GM18502 (cell line): Measurements from ENCODE around the gene ADARB2.
"Not testable (repeated sequence)": the region's sequence is repeated elsewhere in the genome, so short reads cannot be mapped to it uniquely, and the experiment has no call there.

Experiments used
- ATAC-seq: cut with Tn5 transposase; IDR thresholded peaks from one replicate; pipeline ENCODE4 v1.9.1; 2021; ENCODE audit warnings: mild to moderate bottlenecking; ENCODE audit not compliant: unreplicated experiment, poor library complexity

Gene ADARB2

DNA sequence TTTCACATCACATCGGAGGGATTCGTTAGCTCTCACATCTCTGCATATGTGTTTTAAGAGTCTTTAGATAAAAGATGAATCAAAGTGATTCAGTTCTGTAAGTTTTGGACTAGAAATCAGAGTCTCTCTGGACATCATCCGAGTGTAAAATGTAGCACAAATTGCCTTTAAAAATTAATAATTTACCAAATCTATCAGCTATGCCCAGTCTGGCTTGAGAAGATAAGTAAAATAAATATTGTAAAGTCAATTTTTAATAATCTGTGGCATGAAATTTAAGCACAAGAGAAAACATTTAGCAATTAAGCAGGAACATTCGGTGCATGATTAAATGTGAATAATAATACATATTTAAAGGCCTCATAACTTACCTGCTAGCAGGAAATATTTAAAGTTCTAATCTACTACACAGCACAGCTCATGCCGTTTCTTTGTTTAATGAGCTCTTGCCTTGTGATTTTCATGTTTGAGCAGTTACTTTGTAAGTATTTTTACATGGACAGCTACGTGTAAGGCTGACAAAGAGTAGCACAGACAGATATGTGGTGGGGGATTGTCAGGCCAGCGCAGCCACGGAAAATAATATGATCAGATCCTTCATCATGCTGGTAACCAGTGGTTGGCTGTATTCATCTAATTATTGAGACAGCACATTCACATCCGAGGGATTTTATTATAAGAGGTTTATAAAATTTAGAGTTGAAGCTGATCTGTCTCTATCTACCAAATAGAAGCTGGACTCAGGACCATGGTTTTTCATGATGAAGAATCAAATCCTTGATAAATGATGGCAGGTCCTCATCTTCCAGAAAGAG lies 317.3 kb downstream of the ADARB2 start:
- no peak for ATAC-seq

DNA sequence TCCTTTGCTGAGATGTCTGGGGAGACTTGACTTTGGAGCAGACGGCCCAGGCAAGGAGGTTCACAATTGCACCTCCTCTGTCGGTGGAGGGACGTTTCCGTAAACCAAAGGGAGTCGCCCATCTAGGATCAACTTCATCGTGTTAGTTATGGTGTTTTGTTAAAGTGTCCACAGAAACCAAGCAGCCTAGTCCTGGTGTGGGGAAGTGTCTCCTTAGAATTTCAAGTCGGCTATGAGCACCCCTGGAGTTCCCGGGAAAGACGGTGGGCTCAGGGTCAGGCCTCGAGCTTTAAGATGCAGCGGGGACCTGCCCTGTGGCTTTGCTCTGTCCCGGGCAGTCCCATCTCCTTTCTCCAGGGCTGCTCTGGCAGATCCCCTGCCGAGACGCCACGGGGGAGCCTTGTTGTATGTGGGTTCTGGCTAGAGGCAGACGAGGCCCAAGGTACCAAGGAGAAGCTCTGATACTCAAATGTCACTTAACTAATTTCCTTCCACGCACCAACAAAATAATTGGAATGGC lies 319.2 kb downstream of the ADARB2 start:
- ATAC-seq, result no peak

DNA sequence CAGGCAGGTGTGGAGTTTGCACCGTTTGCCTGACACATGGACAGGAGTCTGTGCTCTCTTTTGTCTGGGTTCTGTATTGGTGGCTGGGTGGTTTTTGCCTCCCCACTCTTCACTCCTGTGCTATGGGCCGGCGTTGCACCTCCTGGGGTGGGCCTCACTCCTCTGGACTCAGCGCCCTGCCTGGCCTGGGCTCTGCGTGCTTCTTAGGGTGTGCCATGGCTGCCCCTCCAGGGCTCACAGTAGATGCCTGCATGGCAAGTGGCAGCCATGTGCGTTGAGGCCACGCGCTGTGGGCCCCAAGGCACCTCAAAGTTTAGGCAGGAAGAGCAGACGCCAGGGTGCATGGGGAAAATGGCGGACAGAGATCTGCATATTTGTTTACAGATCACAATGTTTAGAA lies 319.8 kb downstream of the ADARB2 start:
- no peak for ATAC-seq

DNA sequence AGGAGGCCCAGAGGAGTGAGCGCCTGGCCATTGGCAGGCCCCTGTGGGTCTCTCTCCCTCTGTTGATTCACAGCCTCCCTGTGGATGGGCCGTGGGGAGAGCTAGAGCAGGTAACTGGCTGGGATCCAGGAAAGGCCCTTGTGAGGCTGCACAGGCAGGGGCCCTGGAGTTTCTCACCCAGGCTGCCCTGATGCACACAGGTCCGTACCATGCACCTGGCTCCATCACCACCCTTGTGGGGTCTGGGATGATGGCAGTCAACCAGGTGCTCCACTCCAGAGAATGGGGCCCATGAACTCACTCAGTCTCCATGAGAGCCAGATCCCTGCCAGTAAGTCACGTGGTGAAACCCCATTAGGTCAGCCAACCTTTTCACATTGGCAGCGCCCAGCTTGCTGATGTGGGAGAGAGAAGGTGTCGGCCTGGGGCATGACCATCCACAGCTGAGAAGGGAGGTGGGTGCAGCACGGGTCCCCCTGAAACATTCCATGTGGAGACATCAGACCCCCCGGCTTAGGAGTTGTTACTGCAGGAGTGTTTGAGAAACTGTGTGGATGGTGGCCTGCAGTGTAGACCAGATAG lies 320.8 kb downstream of the ADARB2 start:
- no peak for ATAC-seq

DNA sequence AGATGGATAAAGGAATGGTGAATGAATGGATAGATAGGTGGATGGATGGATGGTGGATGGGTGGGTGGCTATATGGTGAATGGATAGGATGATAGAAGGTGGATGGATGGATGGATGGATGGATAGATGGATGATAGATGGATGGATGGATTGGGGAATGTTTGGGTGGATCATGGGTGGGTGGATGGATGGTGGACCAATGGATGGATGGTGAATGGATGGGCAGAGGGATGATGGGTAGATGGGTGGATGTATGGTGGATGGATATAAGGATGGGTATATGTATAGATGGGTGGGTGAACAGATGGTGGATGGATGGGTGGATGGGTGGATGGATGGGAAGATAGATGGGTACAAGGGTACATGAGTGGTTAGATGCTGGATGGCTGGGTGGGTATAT lies 322.4 kb downstream of the ADARB2 start:
- ATAC-seq, result no peak

DNA sequence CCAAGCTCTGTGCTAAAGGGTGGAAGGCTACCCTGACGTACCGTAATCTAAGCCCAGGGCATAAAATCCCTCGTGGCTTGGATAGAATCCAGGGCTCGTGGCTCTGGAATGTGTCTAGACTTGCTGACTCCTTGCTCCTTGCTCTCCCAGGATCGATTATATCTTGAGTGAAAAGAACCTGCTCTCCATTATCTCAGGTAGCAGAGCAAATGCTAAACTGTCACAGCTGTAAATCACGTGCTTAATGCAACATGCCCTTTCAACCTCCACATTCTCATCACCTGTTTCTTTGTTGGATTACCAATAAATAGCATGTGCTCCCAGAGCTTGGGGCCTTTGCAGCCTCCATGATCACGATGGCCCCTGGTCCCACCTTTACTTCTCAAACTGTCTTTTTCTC lies 323.0 kb downstream of the ADARB2 start:
- not testable (repeated sequence) for ATAC-seq

DNA sequence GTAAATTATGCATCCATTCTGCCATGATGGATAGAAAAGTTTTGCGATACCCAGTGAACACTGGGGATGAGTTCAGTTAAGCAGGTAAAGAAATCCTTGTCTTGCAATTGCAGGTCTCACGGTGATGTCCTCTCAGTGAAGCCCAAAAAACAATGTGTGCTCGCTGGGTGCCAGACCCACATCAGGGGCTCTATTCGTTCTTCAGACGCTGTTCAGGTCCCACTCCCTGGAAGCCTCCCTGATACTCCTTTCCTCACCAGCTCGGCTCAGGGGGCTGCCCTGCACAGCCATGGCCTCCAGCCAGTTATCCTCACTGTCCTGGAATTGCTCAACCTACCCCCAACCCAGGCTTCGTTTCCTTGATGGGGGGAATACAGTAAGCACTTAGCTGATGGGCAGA lies 323.5 kb downstream of the ADARB2 start:
- ATAC-seq, result no peak

DNA sequence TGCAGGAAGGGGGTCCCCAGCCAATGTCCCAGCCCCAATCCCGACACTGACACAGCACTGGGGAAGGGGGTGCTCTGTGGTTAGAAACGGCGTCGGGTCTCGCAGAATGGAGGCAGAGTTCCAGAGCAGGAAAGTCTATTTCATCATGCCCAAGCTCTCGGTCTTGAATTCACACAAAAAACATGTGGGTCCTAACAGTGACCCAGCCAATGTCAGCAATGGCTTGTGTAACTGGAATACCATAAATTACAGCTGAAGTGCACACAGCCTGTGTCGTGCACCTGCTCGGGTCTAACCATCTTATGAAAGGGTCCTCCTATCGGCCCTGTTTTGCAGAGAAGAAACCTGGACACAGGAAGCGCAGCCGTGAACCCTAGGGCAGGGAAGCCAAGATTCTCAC lies 324.1 kb downstream of the ADARB2 start:
- no peak for ATAC-seq

DNA sequence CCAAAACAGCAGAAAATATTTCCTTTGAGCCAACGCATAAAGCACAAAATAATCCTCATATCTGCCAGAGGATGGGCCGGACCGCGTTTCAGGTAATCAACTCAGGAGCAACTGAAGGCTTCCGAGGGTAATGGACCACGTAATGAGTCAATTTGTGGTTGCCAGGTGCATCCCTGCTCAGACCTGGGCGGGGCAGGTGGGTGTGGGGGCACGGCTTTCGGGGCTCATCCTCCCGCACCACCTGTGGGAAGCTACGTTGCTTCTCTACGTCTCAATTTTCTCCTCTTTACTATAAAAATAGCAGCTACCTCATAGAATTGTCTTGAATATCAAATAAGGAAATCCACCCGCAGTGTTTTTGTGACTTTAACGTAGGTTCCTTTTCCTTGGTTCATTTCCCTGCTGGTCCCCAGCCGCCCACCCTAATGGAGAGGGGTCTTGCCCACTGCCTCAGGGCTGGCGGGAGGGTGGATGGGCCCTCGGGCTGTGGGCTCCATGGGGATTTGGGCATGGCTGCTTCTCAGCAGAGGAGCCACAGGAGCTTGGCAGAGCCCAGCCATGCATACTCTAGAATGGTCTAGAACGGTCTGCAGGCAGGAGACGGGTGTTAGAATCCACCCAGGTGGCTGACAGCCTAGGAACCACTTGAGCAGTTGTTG lies 324.7 kb downstream of the ADARB2 start:
- ATAC-seq, result no peak

DNA sequence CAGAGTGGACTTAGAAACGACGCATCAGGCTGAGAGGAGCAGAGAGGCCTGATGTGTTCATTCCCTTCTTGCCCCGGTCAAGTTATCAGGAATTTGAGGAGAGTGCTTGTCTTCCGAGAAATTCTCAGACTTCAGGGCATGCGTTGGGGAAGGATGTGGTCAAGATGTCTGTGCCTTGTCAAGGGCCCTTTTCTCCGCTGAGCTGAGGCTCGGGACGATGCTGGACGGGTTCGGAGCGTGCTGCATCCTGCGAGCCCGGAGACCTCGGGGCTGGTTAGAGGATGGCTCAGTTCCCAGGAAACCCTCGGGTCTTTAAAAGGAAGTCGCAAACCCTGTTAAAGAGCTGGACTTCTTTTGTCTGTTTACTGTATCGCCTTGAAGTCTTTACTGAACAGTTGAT lies 325.4 kb downstream of the ADARB2 start:
- no peak for ATAC-seq

DNA sequence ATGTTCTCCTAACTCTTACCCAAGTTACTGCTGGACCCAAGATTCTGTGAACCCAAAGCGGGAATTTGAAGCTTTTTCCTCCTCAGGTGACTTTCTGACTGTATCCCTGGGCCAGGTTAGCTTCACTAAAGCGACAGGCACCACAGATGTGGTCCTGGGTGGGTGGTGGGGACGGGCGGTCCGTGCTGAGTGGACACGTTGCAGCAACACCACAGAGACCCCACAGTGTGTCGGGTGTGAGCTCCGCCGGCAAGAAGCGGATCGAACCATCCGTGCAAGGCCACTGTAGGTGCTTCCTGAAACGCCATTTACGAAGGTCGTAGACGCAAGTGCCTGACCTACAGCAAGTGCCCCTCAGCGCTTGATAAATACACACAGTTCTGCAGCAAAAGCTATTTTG lies 325.9 kb downstream of the ADARB2 start:
- no peak for ATAC-seq

DNA sequence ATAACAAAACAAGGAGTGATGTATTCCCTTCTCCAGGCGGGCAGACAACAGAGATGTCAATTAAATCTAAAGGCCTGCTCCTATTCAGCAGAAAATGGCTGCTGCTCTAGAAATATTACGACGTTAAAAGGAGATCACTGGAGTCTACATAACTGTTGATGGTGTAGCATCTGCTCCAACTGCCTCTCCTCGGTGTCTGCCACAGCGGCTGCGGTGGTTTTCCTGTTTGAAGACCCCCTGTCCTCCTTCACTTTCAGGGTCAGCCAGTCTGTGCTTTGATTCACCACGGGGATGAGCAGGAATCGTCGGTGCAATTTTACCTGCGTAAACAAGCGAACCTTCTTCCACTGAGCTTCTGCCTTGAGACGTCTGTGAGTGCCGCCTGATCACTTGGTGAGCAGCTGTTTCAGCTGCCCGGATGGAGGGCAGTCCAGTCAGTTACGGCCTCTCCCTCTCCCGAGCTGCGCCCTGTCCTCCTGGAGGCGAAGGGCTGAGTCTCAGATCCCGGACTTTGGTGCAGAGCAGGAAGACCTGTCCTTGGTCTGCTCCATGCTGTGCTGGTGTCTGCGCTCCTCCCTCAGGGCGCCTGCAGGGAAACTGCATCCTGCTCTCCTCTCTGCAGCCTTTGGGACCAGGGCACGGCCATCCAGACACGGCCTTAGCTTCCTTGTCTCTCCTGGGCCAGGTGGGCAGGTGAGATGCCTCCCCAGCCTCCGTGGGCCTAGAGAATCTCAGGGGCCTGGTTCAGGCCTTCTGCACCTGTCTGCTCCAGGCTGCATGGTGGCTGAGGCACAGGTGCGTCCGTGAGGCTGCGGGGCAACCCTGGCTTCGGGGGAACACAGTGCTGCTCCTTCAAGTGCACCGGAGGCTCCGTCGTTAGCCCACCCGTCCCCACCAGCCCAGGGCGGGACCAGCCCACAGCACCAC lies 326.6 kb downstream of the ADARB2 start:
- no peak for ATAC-seq

DNA sequence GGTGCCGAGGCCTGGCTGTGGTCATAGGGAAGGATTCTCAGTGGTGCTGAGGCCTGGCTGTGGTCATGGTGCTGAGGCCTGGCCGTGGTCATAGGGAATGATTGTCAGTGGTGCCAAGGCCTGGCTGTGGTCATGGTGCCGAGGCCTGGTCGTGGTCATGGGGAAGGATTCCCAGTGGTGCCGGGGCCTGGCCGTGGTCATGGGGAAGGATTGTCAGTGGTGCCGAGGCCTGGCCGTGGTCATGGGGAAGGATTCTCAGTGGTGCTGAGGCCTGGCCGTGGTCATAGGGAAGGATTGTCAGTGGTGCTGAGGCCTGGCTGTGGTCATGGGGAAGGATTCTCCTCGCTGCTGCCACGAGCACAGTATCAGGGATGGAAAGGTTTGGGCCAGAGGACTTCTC lies 327.3 kb downstream of the ADARB2 start:
- ATAC-seq, result no peak

DNA sequence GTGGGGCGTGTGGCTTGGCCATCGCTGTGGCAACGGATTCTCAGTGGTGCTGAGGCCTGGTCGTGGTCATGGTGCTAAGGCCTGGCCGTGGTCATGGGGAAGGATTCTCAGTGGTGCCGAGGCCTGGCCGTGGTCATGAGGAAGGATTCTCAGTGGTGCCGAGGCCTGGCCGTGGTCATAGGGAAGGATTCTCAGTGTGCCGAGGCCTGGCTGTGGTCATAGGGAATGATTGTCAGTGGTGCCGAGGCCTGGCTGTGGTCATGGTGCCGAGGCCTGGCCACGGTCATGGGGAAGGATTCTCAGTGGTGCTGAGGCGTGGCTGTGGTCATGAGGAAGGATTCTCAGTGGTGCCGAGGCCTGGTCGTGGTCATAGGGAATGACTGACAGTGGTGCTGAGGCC lies 327.9 kb downstream of the ADARB2 start:
- ATAC-seq, result no peak

DNA sequence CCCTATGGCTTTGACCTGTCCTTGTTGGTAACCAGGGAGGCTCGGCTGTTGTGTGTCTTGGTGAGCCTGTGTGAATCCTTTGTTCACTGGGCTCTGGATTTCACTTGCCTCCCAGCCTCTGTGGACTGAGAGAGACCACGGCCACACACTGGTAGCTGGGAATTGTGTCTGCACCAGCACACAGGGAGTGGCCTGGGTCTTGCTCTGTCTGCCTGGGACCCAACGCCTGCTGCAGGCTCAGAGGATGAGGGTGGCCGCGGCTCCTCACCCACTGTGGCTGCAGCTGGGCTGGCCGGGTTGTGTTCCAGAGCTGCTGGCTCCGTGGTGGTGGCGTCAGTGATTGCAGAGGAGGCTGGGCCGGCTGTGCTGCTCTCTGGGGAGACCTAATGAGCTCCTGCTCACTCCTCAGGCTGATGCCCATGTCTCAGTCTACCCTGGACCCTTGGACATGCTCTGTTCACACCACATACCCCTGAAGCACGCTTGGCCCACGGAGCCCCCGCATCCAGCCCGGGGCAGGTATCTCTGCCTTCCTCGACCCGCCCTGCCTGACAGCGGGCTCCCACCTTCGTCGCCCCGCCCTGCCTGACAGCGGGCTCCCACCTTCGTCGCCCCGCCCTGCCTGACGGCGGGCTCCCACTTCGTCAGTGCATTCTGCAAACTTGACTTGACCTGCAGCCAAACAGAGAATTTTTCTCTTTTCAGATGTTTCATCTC lies 328.5 kb downstream of the ADARB2 start:
- ATAC-seq, result no peak

DNA sequence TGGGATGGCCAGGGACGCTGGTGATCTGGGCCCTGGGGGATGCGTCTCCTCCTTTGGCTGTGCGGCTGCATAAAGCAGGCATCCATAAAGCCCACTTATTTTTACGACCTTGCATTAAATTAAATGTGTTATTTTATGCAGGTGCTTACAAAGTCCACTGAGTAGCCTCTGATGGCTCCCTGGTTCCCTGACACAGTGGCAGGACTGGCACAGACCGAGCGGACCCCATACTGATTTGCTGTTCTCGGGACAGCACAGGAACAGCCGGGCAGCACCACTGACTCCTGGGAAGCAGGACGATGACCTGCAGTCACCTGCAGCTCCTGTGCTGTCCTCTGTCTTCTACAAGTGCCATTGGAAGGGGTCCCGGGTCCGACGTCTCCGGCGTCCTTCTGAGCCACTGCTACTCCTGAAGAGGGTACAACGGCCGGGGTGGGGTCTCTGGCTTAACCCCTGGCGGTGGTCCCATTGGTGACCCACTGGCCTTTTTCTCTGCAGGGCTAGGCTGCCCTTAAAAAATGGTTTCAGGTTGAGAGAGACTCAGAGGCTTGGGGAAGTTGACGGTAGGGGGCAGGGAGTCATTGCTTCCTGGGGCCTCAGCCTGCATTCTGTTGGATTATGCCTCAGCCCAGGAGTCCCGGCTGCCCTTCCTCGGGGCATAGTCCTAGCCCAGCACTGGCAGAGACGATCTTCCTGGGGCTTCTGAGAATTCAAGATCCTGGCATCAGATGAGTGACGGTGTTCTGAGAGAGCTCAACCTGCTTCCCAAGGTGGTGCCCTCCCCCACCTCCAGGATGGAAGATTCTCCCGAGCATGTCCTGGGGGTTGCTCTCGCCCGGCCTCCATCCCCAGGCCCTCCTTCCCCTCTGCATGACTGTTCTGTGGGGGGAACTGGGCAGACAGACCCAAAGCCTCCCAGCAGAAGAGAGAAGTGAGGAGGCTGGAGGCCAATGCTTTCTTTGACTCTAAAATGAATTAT lies 330.1 kb downstream of the ADARB2 start:
- ATAC-seq, result no peak

DNA sequence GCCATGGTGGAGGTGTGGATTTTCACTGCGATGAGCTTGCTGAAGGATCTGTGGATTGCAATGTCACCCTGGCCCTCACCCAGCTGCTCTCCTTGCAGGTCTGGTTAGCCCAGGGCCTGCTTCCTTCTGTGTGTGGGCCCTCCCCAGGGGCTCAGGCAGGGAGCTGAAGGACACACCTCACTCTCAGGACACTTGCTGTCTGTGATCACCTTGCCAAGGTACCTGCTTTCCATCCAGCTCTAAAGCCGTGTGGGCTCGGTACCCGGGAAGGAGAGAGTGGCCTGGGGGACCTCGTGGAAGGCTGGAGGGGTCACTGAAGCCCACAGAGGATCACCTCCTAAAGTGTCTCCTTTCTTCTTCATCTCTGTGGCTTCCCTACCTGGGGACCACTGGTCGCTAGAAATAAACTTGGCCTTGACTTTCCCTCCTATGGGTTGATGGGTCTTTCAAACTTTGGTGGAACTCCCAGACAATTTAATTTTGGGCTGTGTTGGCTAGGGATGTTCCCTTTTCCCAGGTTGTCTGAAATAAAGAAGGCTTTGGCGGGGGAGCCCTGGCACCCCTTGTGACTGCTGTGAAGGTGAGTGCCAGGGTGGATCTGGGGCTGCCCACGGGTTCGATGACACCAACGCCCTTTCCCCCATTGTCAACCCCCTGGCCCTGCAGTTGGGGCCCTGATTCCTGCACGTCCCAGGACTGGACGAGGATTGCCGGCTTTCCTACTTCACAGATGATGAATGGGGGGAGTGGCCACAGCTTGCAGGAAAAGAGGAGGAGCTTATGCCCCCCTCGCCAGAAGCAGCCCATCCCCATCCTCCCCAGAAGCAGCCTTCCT lies 331.0 kb downstream of the ADARB2 start:
- no peak for ATAC-seq
